Fibroblast of skin of left biceps (primary cell): Measurements from ENCODE around the gene PVALEF.

Source experiments
- DNase-seq, 2 experiments: peaks; one replicate each; pipeline ENCODE4 v3.0.0-alpha.2; 2013; ENCODE audit warnings: low read depth in 2 of 2

PVALEF gene

GRCh38 chr17:81182596-81182995, 17.3 kb downstream of the PVALEF start:
- no peak for DNase-seq

GRCh38 chr17:81183316-81183715, 18.0 kb downstream of the PVALEF start:
- no peak for DNase-seq

GRCh38 chr17:81183807-81184206, 18.5 kb downstream of the PVALEF start:
- no peak for DNase-seq

GRCh38 chr17:81184555-81184954, 19.2 kb downstream of the PVALEF start:
- DNase-seq = no peak

- DNase-seq = no peak
Observed at GRCh38 chr17:81186203-81186602, 20.9 kb downstream of the PVALEF start.

GRCh38 chr17:81187120-81187519, 21.8 kb downstream of the PVALEF start:
- DNase-seq = no peak

GRCh38 chr17:81187586-81188490, 22.5 kb downstream of the PVALEF start:
- no peak for DNase-seq

GRCh38 chr17:81188491-81188840, 23.2 kb downstream of the PVALEF start:
- no peak for DNase-seq

GRCh38 chr17:81189016-81189415, 23.7 kb downstream of the PVALEF start:
- no peak for DNase-seq

- DNase-seq = no peak
Observed at GRCh38 chr17:81189670-81190530, 24.6 kb downstream of the PVALEF start.

- no peak for DNase-seq
Observed at GRCh38 chr17:81190591-81190990, 25.3 kb downstream of the PVALEF start.

GRCh38 chr17:81191116-81191515, 25.8 kb downstream of the PVALEF start:
- no peak for DNase-seq

GRCh38 chr17:81191646-81192045, 26.3 kb downstream of the PVALEF start:
- DNase-seq = no peak

GRCh38 chr17:81192386-81193050, 27.2 kb downstream of the PVALEF start:
- DNase-seq = no peak

- no peak for DNase-seq
Observed at GRCh38 chr17:81193051-81193410, 27.7 kb downstream of the PVALEF start.

GRCh38 chr17:81193470-81194224, 28.3 kb downstream of the PVALEF start:
- no peak for DNase-seq

GRCh38 chr17:81194225-81194760, 29.0 kb downstream of the PVALEF start:
- no peak for DNase-seq

- no peak for DNase-seq
Observed at GRCh38 chr17:81194941-81195901, 29.9 kb downstream of the PVALEF start.

GRCh38 chr17:81195941-81196495, 30.7 kb downstream of the PVALEF start:
- DNase-seq = no peak
